Measurements from ENCODE around the gene PLAU. TPM values are rescaled to one million over a fixed set of nuclear protein-coding genes. Genes with fewer than 3 reads are reported as not detected.

Gene PLAU
- total and polyA plus RNA-seq, 9 of the 15 experiments (the other 6 are each of a cell fraction or from before 2014, with no cell fraction given) = 2.1 to 16.9 (median 3.3) TPM

DNA sequence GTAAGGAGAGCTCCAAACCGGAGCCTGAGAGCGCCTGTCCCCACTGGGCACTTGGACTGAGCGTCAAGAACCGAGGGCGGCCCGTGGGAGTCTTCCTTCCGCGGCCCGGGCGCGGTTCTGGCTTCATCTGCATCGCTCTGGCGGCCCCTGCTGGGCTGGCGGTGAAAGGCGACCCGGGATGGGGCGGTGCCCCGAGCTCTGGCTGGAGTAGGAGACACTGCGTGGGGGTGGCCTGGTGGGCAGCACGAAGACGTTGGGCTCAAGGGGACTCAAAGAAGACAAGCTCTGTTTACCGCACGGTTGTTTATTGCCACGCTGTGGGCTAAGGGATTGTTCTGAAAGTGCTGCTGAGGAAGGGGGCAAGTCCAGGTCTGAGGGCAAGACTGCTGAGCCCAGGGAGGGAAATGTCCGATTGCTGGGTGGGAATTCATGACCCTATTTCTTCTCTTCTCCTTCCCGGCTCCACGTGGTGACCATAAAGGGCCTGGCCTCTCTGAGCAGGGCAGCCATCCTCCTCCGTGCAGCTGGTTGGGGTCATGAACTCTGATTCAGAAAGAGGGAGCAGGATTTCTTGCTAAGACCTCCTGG is 29.8 kb downstream of the PLAU start (continued):
- TF ChIP-seq ZNF395 (CRISPR knock-in tag; IDR thresholded peaks at IDR 0.05) (peak; percentile 68; the same call in 1 of the 2 replicates), ETS2 (tag; IDR thresholded peaks at IDR 0.05; ENCODE audit: borderline replicate concordance, poor library complexity, severe bottlenecking) (no peak), ZNF140 (CRISPR knock-in tag; IDR thresholded peaks at IDR 0.05) (no peak), MTA1 (IDR thresholded peaks at IDR 0.05; ENCODE audit: borderline replicate concordance) (peak; percentile 56), NR4A1 (CRISPR knock-in tag; IDR thresholded peaks at IDR 0.05) (no peak), NR4A1 (tag; IDR thresholded peaks at IDR 0.05) (peak; percentile 56; the same call in 1 of the 2 replicates), SRSF1 (IDR thresholded peaks at IDR 0.05; ENCODE audit: low read depth, low read length) (no peak), BHLHE40 (IDR thresholded peaks at IDR 0.05; ENCODE audit: low read length) (peak; percentile 54; the same call in 1 of the 2 replicates), ZBTB9 (CRISPR knock-in tag; IDR thresholded peaks at IDR 0.05) (peak; percentile 32; the same call in 1 of the 2 replicates), MYC (IDR thresholded peaks at IDR 0.05; ENCODE audit: low read depth, low read length) (peak; percentile 63), MYC (CRISPR knock-in tag; IDR thresholded peaks at IDR 0.05; ENCODE audit: borderline replicate concordance, low read depth) (no peak), HCFC1 (IDR thresholded peaks at IDR 0.05; ENCODE audit: low read depth, low read length) (peak; percentile 43; the same call in 1 of the 2 replicates), HNRNPUL1 (IDR thresholded peaks at IDR 0.05; ENCODE audit: low read length) (no peak), PHF20 (IDR thresholded peaks at IDR 0.05; ENCODE audit: partially characterized antibody) (peak; percentile 74), MEIS2 (IDR thresholded peaks at IDR 0.05; ENCODE audit: partially characterized antibody) (no peak), ZNF436 (CRISPR knock-in tag; IDR thresholded peaks at IDR 0.05) (no peak), ZNF764 (CRISPR knock-in tag; IDR thresholded peaks at IDR 0.05; ENCODE audit: low read depth) (no peak), SIRT6 (IDR thresholded peaks at IDR 0.05; ENCODE audit: low read depth, low read length) (no peak)
- TF ChIP-seq, protein P1, sequence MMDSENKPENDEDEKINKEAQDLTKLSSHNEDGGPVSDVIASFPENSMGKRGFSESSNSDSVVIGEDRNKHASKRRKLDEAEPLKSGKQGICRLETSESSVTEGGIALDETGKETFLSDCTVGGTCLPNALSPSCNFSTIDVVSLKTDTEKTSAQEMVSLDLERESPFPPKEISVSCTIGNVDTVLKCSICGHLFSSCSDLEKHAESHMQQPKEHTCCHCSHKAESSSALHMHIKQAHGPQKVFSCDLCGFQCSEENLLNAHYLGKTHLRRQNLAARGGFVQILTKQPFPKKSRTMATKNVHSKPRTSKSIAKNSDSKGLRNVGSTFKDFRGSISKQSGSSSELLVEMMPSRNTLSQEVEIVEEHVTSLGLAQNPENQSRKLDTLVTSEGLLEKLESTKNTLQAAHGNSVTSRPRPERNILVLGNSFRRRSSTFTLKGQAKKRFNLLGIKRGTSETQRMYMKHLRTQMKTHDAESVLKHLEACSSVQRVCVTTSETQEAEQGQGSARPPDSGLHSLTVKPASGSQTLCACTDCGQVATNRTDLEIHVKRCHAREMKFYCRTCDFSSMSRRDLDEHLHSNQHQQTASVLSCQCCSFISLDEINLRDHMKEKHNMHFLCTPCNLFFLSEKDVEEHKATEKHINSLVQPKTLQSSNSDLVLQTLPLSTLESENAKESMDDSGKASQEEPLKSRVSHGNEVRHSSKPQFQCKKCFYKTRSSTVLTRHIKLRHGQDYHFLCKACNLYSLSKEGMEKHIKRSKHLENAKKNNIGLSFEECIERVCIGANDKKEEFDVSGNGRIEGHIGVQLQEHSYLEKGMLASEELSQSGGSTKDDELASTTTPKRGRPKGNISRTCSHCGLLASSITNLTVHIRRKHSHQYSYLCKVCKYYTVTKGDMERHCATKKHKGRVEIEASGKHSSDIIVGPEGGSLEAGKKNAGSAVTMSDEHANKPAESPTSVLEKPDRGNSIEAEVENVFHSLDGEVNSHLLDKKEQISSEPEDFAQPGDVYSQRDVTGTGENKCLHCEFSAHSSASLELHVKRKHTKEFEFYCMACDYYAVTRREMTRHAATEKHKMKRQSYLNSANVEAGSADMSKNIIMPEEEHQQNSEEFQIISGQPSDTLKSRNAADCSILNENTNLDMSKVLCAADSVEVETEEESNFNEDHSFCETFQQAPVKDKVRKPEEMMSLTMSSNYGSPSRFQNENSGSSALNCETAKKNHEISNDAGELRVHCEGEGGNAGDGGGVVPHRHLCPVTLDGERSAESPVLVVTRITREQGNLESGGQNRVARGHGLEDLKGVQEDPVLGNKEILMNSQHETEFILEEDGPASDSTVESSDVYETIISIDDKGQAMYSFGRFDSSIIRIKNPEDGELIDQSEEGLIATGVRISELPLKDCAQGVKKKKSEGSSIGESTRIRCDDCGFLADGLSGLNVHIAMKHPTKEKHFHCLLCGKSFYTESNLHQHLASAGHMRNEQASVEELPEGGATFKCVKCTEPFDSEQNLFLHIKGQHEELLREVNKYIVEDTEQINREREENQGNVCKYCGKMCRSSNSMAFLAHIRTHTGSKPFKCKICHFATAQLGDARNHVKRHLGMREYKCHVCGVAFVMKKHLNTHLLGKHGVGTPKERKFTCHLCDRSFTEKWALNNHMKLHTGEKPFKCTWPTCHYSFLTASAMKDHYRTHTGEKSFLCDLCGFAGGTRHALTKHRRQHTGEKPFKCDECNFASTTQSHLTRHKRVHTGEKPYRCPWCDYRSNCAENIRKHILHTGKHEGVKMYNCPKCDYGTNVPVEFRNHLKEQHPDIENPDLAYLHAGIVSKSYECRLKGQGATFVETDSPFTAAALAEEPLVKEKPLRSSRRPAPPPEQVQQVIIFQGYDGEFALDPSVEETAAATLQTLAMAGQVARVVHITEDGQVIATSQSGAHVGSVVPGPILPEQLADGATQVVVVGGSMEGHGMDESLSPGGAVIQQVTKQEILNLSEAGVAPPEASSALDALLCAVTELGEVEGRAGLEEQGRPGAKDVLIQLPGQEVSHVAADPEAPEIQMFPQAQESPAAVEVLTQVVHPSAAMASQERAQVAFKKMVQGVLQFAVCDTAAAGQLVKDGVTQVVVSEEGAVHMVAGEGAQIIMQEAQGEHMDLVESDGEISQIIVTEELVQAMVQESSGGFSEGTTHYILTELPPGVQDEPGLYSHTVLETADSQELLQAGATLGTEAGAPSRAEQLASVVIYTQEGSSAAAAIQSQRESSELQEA (IDR thresholded peaks at IDR 0.05; ENCODE audit: low read depth) = no peak; the same call in 1 of the 2 replicates

All from K562 (cell line).